ENCODE results near the gene RPA4. TPM values are rescaled to one million over a fixed set of nuclear protein-coding genes. Genes with fewer than 3 reads are reported as not detected.

The RPA4 gene
- total and polyA plus RNA-seq, 2 donors from 2014 or later = 0.57 TPM; not detected in 1

GRCh38 chrX:96861661-96862060 is 22.0 kb upstream of the RPA4 start:
- no peak overlapping the region for H3K9ac ChIP-seq (ENCODE audit: low read length in 3 of 3)
- H3K27me3 ChIP-seq (ENCODE audit: control insufficient read depth, insufficient read depth, low read length) = no peaks in the 10 kb centered on the region
- no peak for FAIRE-seq
- no peak for TF ChIP-seq CTCF (IDR thresholded peaks at IDR 0.05; ENCODE audit: borderline replicate concordance, extremely low read depth, insufficient read depth)
- no peak overlapping the region for H3K27ac ChIP-seq (ENCODE audit: low read depth in 2 of 2, low read length in 2 of 2)
- no peak overlapping the region for H3K4me3 ChIP-seq (ENCODE audit: low read length in 3 of 3)
- intact Hi-C loops (cut with DNase I) = no loop called here
- no peak for DNase-seq
- no peaks in the 10 kb centered on the region for H3K9me3 ChIP-seq (ENCODE audit: control insufficient read depth in 2 of 3, insufficient read depth in 1 of 3, low read length in 3 of 3)
- H3K36me3 ChIP-seq (ENCODE audit: control insufficient read depth in 2 of 3, insufficient read depth in 3 of 3, low read length in 3 of 3) = no peaks in the 10 kb centered on the region
- H3K4me1 ChIP-seq (ENCODE audit: control insufficient read depth in 2 of 3, insufficient read depth in 2 of 3, low read depth in 1 of 3, low read length in 3 of 3) = no peaks in the 10 kb centered on the region

- H3K9ac ChIP-seq (ENCODE audit: low read length in 3 of 3) = no peak overlapping the region
- DNase-seq (peak in 1 of 5 donors; percentile 26), FAIRE-seq (no peak)
- no peaks in the 10 kb centered on the region for H3K9me3 ChIP-seq (ENCODE audit: control insufficient read depth in 2 of 3, insufficient read depth in 1 of 3, low read length in 3 of 3)
- no peak overlapping the region for H3K4me3 ChIP-seq (ENCODE audit: low read length in 3 of 3)
- no peaks in the 10 kb centered on the region for H3K4me1 ChIP-seq (ENCODE audit: control insufficient read depth in 2 of 3, insufficient read depth in 2 of 3, low read depth in 1 of 3, low read length in 3 of 3)
- no peak for TF ChIP-seq CTCF (IDR thresholded peaks at IDR 0.05; ENCODE audit: borderline replicate concordance, extremely low read depth, insufficient read depth)
- no peaks in the 10 kb centered on the region for H3K27me3 ChIP-seq (ENCODE audit: control insufficient read depth, insufficient read depth, low read length)
- H3K27ac ChIP-seq (ENCODE audit: low read depth in 2 of 2, low read length in 2 of 2) = no peak overlapping the region
- H3K36me3 ChIP-seq (ENCODE audit: control insufficient read depth in 2 of 3, insufficient read depth in 3 of 3, low read length in 3 of 3) = no peaks in the 10 kb centered on the region
- intact Hi-C loops (cut with DNase I) = no loop called here
Observed at GRCh38 chrX:96884027-96884426, 319 bp downstream of the RPA4 start.

- Histone ChIP-seq H3K36me3 (ENCODE audit: control insufficient read depth in 2 of 3, insufficient read depth in 3 of 3, low read length in 3 of 3) (no peaks in the 10 kb centered on the region), H3K9ac (ENCODE audit: low read length in 3 of 3) (no peak overlapping the region), H3K9me3 (ENCODE audit: control insufficient read depth in 2 of 3, insufficient read depth in 1 of 3, low read length in 3 of 3) (no peaks in the 10 kb centered on the region), H3K4me1 (ENCODE audit: control insufficient read depth in 2 of 3, insufficient read depth in 2 of 3, low read depth in 1 of 3, low read length in 3 of 3) (no peaks in the 10 kb centered on the region), H3K27ac (ENCODE audit: low read depth in 2 of 2, low read length in 2 of 2) (no peak overlapping the region), H3K27me3 (ENCODE audit: control insufficient read depth, insufficient read depth, low read length) (no peaks in the 10 kb centered on the region), H3K4me3 (ENCODE audit: low read length in 3 of 3) (no peak overlapping the region)
- DNase-seq = peak in 2 of 5 donors; percentile 5 to 7
- no peak for TF ChIP-seq CTCF (IDR thresholded peaks at IDR 0.05; ENCODE audit: borderline replicate concordance, extremely low read depth, insufficient read depth)
- intact Hi-C loops (cut with DNase I) = no loop called here
- no peak for FAIRE-seq
Observed at GRCh38 chrX:96889726-96890125, 6.0 kb downstream of the RPA4 start.

GRCh38 chrX:96906741-96907140 is 23.0 kb downstream of the RPA4 start:
- intact Hi-C loops (cut with DNase I) = no loop called here
- DNase-seq (peak in 2 of 5 donors; percentile 6 to 26), FAIRE-seq (no peak)
- Histone ChIP-seq H3K27ac (ENCODE audit: low read depth in 2 of 2, low read length in 2 of 2) (no peak overlapping the region), H3K36me3 (ENCODE audit: control insufficient read depth in 2 of 3, insufficient read depth in 3 of 3, low read length in 3 of 3) (no peaks in the 10 kb centered on the region), H3K9me3 (ENCODE audit: control insufficient read depth in 2 of 3, insufficient read depth in 1 of 3, low read length in 3 of 3) (no peaks in the 10 kb centered on the region), H3K27me3 (ENCODE audit: control insufficient read depth, insufficient read depth, low read length) (no peaks in the 10 kb centered on the region), H3K4me1 (ENCODE audit: control insufficient read depth in 2 of 3, insufficient read depth in 2 of 3, low read depth in 1 of 3, low read length in 3 of 3) (no peaks in the 10 kb centered on the region), H3K9ac (ENCODE audit: low read length in 3 of 3) (no peak overlapping the region), H3K4me3 (ENCODE audit: low read length in 3 of 3) (no peak overlapping the region)
- no peak for TF ChIP-seq CTCF (IDR thresholded peaks at IDR 0.05; ENCODE audit: borderline replicate concordance, extremely low read depth, insufficient read depth)

Measured in kidney (tissue), 14 donors.